ENCODE measurements around the gene ZNF580. TPM values are rescaled to one million over a fixed set of nuclear protein-coding genes. Genes with fewer than 3 reads are reported as not detected.

Gene ZNF580
- total and polyA plus RNA-seq, 9 of the 15 experiments (the other 6 are each of a cell fraction or from before 2014, with no cell fraction given) = 2.3 to 47.4 (median 6.0) TPM

DNA sequence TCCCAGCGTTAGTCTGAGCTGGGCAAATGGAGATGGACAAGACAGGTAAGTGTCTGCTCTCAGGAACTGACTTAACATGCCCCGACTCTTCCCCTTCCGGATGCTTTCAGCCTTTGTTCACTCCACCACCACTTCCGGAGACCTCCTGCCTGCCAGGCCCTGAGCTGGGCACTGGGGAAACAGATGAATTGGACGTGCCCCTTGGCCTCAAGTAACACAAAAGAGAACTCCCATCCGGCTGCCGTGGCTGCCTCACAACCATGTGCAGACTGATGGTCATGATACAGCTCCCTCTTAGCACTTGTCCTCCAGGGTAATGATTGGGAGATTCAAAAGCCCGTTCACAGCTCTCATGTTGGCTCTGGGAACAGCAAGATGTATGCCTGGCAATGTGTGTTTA, 23.4 kb upstream of the ZNF580 start:
- Histone ChIP-seq H3K4me2 (ENCODE audit: insufficient read depth, low read length) (no peak overlapping the region), H4K20me1 (replicated peaks; ENCODE audit: control insufficient read depth, insufficient read depth, low read length) (no peaks in the 10 kb centered on the region; the same call in 1 of the 2 replicates), H3K9ac (ENCODE audit: insufficient read depth in 1 of 2, low read depth in 2 of 2, low read length in 2 of 2) (no peak overlapping the region), H3K4me1 (replicated peaks in 1 of 2; ENCODE audit: control insufficient read depth in 2 of 2, insufficient read depth in 2 of 2, low read length in 2 of 2) (peaks cover 0 to 9% of the 10 kb centered on the region in 2 experiments; a peak in 2 of 5 replicates), H3K79me2 (ENCODE audit: control insufficient read depth, insufficient read depth, low read length) (peaks cover 6% of the 10 kb centered on the region; the same call in 1 of the 3 replicates), H3K36me3 (ENCODE audit: control insufficient read depth, insufficient read depth, low read length) (peaks cover 35% of the 10 kb centered on the region; the same call in 2 of the 3 replicates), H3K9me1 (ENCODE audit: control insufficient read depth, insufficient read depth, low read length) (peaks cover 3% of the 10 kb centered on the region), H2AFZ (ENCODE audit: low read depth, low read length) (no peak overlapping the region), H3K27ac (ENCODE audit: extremely low read depth, low read depth, low read length) (no peak overlapping the region), H3K4me3 (no peak overlapping the region), H3K9me3 (replicated peaks; ENCODE audit: control insufficient read depth, insufficient read depth, low read depth, low read length) (no peaks in the 10 kb centered on the region), H3K27me3 (ENCODE audit: control insufficient read depth in 2 of 2, insufficient read depth in 2 of 2, low read length in 2 of 2) (no peaks in the 10 kb centered on the region)
- ChIA-PET CTCF (ENCODE audit: low intra/inter-chr PET ratio) (no interaction called here), POLR2A (interaction anchor here (0.6 to 2.7 kb wide), 4 partner anchors 11 to 23 kb away, joined by 3 to 18 read pairs (median 4); partner anchors contain the start of genes FIZ1 and ZNF865)
- no peak for ATAC-seq
- no peak for TF ChIP-seq FOXJ2 (tag; IDR thresholded peaks at IDR 0.05)
- TF ChIP-seq, protein P1, sequence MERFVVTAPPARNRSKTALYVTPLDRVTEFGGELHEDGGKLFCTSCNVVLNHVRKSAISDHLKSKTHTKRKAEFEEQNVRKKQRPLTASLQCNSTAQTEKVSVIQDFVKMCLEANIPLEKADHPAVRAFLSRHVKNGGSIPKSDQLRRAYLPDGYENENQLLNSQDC (CRISPR knock-in tag; IDR thresholded peaks at IDR 0.05) = no peak
- TF ChIP-seq, protein P2, sequence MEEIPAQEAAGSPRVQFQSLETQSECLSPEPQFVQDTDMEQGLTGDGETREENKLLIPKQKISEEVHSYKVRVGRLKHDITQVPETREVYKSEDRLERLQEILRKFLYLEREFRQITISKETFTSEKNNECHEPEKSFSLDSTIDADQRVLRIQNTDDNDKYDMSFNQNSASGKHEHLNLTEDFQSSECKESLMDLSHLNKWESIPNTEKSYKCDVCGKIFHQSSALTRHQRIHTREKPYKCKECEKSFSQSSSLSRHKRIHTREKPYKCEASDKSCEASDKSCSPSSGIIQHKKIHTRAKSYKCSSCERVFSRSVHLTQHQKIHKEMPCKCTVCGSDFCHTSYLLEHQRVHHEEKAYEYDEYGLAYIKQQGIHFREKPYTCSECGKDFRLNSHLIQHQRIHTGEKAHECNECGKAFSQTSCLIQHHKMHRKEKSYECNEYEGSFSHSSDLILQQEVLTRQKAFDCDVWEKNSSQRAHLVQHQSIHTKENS (CRISPR knock-in tag; IDR thresholded peaks at IDR 0.05) = no peak
- no peak for TF ChIP-seq E2F3 (CRISPR knock-in tag; IDR thresholded peaks at IDR 0.05)
- no peak for TF ChIP-seq KHSRP (IDR thresholded peaks at IDR 0.05)
- TF ChIP-seq PTTG1 (tag; IDR thresholded peaks at IDR 0.05; ENCODE audit: low read depth) = no peak
- TF ChIP-seq STAT5B (CRISPR knock-in tag; IDR thresholded peaks at IDR 0.05) = no peak
- TF ChIP-seq C11orf30 (IDR thresholded peaks at IDR 0.05; ENCODE audit: low read depth) = no peak
- TF ChIP-seq KDM2B (CRISPR knock-in tag; IDR thresholded peaks at IDR 0.05) = no peak
- TF ChIP-seq GABPA (tag; conservative IDR thresholded peaks at IDR 0.05; ENCODE audit: low read depth) = no peak
- TF ChIP-seq BRF1 (IDR thresholded peaks at IDR 0.05; ENCODE audit: borderline replicate concordance, extremely low read depth, insufficient read length) = no peak
- TF ChIP-seq BACH1 (tag; IDR thresholded peaks at IDR 0.05) = no peak
- no peak for TF ChIP-seq ZKSCAN3 (CRISPR knock-in tag; IDR thresholded peaks at IDR 0.05)
- TF ChIP-seq, protein P3, sequence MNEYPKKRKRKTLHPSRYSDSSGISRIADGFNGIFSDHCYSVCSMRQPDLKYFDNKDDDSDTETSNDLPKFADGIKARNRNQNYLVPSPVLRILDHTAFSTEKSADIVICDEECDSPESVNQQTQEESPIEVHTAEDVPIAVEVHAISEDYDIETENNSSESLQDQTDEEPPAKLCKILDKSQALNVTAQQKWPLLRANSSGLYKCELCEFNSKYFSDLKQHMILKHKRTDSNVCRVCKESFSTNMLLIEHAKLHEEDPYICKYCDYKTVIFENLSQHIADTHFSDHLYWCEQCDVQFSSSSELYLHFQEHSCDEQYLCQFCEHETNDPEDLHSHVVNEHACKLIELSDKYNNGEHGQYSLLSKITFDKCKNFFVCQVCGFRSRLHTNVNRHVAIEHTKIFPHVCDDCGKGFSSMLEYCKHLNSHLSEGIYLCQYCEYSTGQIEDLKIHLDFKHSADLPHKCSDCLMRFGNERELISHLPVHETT (CRISPR knock-in tag; conservative IDR thresholded peaks at IDR 0.05 in 1 of 2, IDR thresholded peaks at IDR 0.05 in 1 of 2) = no peak
- TF ChIP-seq, protein P4, sequence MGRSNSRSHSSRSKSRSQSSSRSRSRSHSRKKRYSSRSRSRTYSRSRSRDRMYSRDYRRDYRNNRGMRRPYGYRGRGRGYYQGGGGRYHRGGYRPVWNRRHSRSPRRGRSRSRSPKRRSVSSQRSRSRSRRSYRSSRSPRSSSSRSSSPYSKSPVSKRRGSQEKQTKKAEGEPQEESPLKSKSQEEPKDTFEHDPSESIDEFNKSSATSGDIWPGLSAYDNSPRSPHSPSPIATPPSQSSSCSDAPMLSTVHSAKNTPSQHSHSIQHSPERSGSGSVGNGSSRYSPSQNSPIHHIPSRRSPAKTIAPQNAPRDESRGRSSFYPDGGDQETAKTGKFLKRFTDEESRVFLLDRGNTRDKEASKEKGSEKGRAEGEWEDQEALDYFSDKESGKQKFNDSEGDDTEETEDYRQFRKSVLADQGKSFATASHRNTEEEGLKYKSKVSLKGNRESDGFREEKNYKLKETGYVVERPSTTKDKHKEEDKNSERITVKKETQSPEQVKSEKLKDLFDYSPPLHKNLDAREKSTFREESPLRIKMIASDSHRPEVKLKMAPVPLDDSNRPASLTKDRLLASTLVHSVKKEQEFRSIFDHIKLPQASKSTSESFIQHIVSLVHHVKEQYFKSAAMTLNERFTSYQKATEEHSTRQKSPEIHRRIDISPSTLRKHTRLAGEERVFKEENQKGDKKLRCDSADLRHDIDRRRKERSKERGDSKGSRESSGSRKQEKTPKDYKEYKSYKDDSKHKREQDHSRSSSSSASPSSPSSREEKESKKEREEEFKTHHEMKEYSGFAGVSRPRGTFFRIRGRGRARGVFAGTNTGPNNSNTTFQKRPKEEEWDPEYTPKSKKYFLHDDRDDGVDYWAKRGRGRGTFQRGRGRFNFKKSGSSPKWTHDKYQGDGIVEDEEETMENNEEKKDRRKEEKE (IDR thresholded peaks at IDR 0.05; ENCODE audit: borderline replicate concordance in 1 of 2, control insufficient read depth in 1 of 2, low read depth in 2 of 2, low read length in 1 of 2) = no peak
- no peak for TF ChIP-seq RBM39 (optimal IDR thresholded peaks at IDR 0.05; ENCODE audit: low read depth, low read length)
- intact Hi-C loops (cut with micrococcal nuclease) = no loop called here
- no TSS peak for BruUV-seq (replicated peaks)
- 86% methylated on average over 8 of the region's 8 CpGs for WGBS (ENCODE audit: insufficient coverage, low coverage, missing lambda C conversion rate)
- in situ Hi-C loops (cut with MboI) = no loop called here
- no peak for DNase-seq (ENCODE audit: extremely low read depth in 1 of 4, low spot score in 3 of 4)
- FAIRE-seq = no peak
